K562 (cell line): Measurements from ENCODE around the gene SAT1. TPM values are rescaled to one million over a fixed set of nuclear protein-coding genes. Genes with fewer than 3 reads are reported as not detected.

Source experiments
- ARNT ChIP-seq, 2 experiments: fragments of 450-650 bp; IDR thresholded peaks; 2 replicates each; pipeline ENCODE4 v1.6.1; 2016; ENCODE audit warnings: mild to moderate bottlenecking in 1 of 2
- CTBP1 ChIP-seq: fragments of 450-650 bp; IDR thresholded peaks from 2 replicates; pipeline ENCODE4 v1.6.1; 2016; ENCODE audit warnings: borderline replicate concordance
- CUX1 ChIP-seq: fragments of 200-800 bp; sonication (Bioruptor generic); IDR thresholded peaks from 2 replicates; pipeline ENCODE4 v1.6.1; 2016; ENCODE audit warnings: missing genetic modification characterization, missing compliant biosample characterization
- E2F8 ChIP-seq: fragments of 450-650 bp; IDR thresholded peaks from 2 replicates; pipeline ENCODE4 v1.7.1; 2018; ENCODE audit warnings: mild to moderate bottlenecking, low read depth; ENCODE audit not compliant: partially characterized antibody
- GABPA ChIP-seq: fragments of 200-800 bp; sonication (Bioruptor generic); conservative IDR thresholded peaks from 2 replicates; pipeline ENCODE4 v1.6.1; 2016; ENCODE audit warnings: low read depth, missing genetic modification characterization, missing compliant biosample characterization
- HDAC6 ChIP-seq: IDR thresholded peaks from 2 replicates; pipeline ENCODE4 v1.6.1; 2012; ENCODE audit warnings: low read depth, mild to moderate bottlenecking, control low read depth, inconsistent platforms, low read length, moderate library complexity
- HDAC8 ChIP-seq: fragments of 450-650 bp; IDR thresholded peaks from 2 replicates; pipeline ENCODE4 v1.6.1; 2016; ENCODE audit warnings: mild to moderate bottlenecking, missing genetic modification characterization, moderate library complexity, missing compliant biosample characterization
- HEY1 ChIP-seq: fragments of 250-450 bp; sonication (Bioruptor Pico); IDR thresholded peaks from 2 replicates; pipeline ENCODE4 v1.5.0; 2020; ENCODE audit warnings: mild to moderate bottlenecking, moderate library complexity, borderline replicate concordance
- L3MBTL2 ChIP-seq: fragments of 450-650 bp; IDR thresholded peaks from 2 replicates; pipeline ENCODE4 v1.6.1; 2016; ENCODE audit warnings: mild to moderate bottlenecking, moderate library complexity
- NBN ChIP-seq: fragments of 450-650 bp; IDR thresholded peaks from 2 replicates; pipeline ENCODE4 v1.6.1; 2016; ENCODE audit warnings: low read depth, mild to moderate bottlenecking
- PML ChIP-seq: IDR thresholded peaks from 2 replicates; pipeline ENCODE4 v1.6.1; 2012; ENCODE audit warnings: low read length, inconsistent platforms
- POLR2H ChIP-seq: IDR thresholded peaks from 2 replicates; pipeline ENCODE4 v1.6.1; 2016; ENCODE audit warnings: missing genetic modification characterization, low read depth, mild to moderate bottlenecking, control low read depth, missing compliant biosample characterization, moderate library complexity
- SP1 ChIP-seq: sonication (generic); formaldehyde crosslinking; IDR thresholded peaks from 2 replicates; pipeline ENCODE4 v1.8.1; 2022; ENCODE audit warnings: mild to moderate bottlenecking, missing genetic modification reagents
- TBL1XR1 ChIP-seq, 2 experiments: IDR thresholded peaks; 2 replicates each; pipeline ENCODE4 v1.6.1; 2012; ENCODE audit warnings: improper control_type of control experiment in 2 of 2, low read length in 2 of 2, mild to moderate bottlenecking in 1 of 2
- ZFPM2 ChIP-seq: fragments of 250-450 bp; sonication (Bioruptor Pico); IDR thresholded peaks from 2 replicates; pipeline ENCODE4 v1.5.1; 2022; ENCODE audit warnings: mild to moderate bottlenecking
- ZNF561 ChIP-seq: fragments of 450-650 bp; formaldehyde crosslinking; conservative IDR thresholded peaks from 2 replicates; pipeline ENCODE4 v1.4.0; 2020; ENCODE audit warnings: mild to moderate bottlenecking, moderate library complexity
- ZNF764 ChIP-seq: fragments of 250-450 bp; sonication (Bioruptor Pico); IDR thresholded peaks from 2 replicates; pipeline ENCODE4 v1.4.0; 2020; ENCODE audit warnings: low read depth, mild to moderate bottlenecking, moderate library complexity
- polyA plus RNA-seq, 8 experiments: library from polyadenylated mRNA; depleted of rRNA in 4 of 8; stranded (reverse) in 5 of 8; unstranded in 3 of 8; fragments of >200 nt; fragmentation: Nextera tagmentation in 2 of 8; fragmentation: Illumina TruSeq in 1 of 8; extraction: Ambion mirVana in 2 of 8; extraction: Trizol in 1 of 8; gene quantifications; 2 replicates each; pipeline versions ENCODE4 v1.2.1 to v1.2.3, GENCODE V29; 2011 to 2014; ENCODE audit warnings: inconsistent platforms in 1 of 8, missing spikeins in 1 of 8
- total RNA-seq, 7 experiments: library from RNA; depleted of rRNA in 6 of 7; stranded (reverse); fragments of >200 nt in 6 of 7; fragmentation: Illumina TruSeq in 2 of 7; extraction: Trizol in 2 of 7; gene quantifications; 2 replicates each; pipeline versions ENCODE4 v1.2.1 to v1.2.3, GENCODE V29; 2011 to 2021; ENCODE audit warnings: low replicate concordance in 1 of 7

Gene SAT1
- total and polyA plus RNA-seq, 9 of the 15 experiments (the other 6 are each of a cell fraction or from before 2014, with no cell fraction given) = 47.4 to 194 (median 74.1) TPM

GRCh38 chrX:23782863-23783588 lies at the start of gene SAT1 (continued):
- no peak for TF ChIP-seq CUX1 (CRISPR knock-in tag)
- TF ChIP-seq HDAC6 = 0 out of 2 replicates have a peak, but pooled peaks have one; percentile 66
- TF ChIP-seq NBN = 0 out of 2 replicates have a peak, but pooled peaks have one; percentile 56
- no peak for TF ChIP-seq HEY1 (CRISPR knock-in tag)
- TF ChIP-seq PML = peak; percentile 96
- peak; percentile 54 for TF ChIP-seq L3MBTL2
- peak; percentile 88 for TF ChIP-seq GABPA
- TF ChIP-seq ZFPM2 (CRISPR knock-in tag) = no peak
- TF ChIP-seq POLR2H = peak; percentile 98
- TF ChIP-seq ARNT (IDR thresholded peaks at IDR 0.05) = peak in 1 of 2 experiments; percentile 62; a peak in 1 of 4 replicates
- TF ChIP-seq HDAC8 (tag) = no peak
- peak; percentile 48; the same call in 1 of the 2 replicates for TF ChIP-seq CTBP1
- peak; percentile 86 for TF ChIP-seq SP1
- no peak for TF ChIP-seq ZNF764 (CRISPR knock-in tag)
- no peak for TF ChIP-seq TBL1XR1 (IDR thresholded peaks at IDR 0.05; ENCODE audit: low read length in 2 of 2)
- no peak for TF ChIP-seq E2F8
- TF ChIP-seq ZNF561 (CRISPR knock-in tag) = no peak
